Measurements from ENCODE around the gene CD58.

The CD58 gene

DNA sequence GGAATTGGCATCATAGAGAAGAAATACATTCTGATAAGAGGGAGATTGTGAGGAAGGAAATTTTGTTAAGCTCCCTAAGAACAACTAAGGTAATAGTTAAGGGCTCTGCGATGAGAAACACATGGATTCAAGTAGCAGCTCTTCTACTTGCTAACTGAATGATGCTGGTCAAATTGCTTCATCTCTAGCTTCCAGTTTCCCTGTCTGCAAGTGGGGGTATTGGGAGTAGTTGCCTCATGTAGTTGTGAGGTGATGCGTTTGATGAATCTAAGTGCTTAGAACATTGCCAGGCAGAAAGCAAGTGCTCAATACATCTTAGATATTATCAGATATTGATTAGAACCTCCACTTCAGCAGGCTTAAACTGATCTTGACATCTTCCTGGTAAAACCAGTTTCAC, 84.8 kb downstream of the CD58 start:
- TF ChIP-seq, protein P1, sequence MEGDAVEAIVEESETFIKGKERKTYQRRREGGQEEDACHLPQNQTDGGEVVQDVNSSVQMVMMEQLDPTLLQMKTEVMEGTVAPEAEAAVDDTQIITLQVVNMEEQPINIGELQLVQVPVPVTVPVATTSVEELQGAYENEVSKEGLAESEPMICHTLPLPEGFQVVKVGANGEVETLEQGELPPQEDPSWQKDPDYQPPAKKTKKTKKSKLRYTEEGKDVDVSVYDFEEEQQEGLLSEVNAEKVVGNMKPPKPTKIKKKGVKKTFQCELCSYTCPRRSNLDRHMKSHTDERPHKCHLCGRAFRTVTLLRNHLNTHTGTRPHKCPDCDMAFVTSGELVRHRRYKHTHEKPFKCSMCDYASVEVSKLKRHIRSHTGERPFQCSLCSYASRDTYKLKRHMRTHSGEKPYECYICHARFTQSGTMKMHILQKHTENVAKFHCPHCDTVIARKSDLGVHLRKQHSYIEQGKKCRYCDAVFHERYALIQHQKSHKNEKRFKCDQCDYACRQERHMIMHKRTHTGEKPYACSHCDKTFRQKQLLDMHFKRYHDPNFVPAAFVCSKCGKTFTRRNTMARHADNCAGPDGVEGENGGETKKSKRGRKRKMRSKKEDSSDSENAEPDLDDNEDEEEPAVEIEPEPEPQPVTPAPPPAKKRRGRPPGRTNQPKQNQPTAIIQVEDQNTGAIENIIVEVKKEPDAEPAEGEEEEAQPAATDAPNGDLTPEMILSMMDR (IDR thresholded peaks at IDR 0.05) = no peak
- H3K9me3 Mint-ChIP-seq = no peaks in the 10 kb centered on the region
- H3K36me3 Mint-ChIP-seq (ENCODE audit: low read depth) = no peaks in the 10 kb centered on the region
- no peak for DNase-seq
- no peak overlapping the region for H3K27ac Mint-ChIP-seq
- H3K4me3 Mint-ChIP-seq = no peak overlapping the region
- H3K4me1 Mint-ChIP-seq = no peaks in the 10 kb centered on the region
- peaks cover 6% of the 10 kb centered on the region for H3K27me3 Mint-ChIP-seq (ENCODE audit: low read depth, poor library complexity)

DNA sequence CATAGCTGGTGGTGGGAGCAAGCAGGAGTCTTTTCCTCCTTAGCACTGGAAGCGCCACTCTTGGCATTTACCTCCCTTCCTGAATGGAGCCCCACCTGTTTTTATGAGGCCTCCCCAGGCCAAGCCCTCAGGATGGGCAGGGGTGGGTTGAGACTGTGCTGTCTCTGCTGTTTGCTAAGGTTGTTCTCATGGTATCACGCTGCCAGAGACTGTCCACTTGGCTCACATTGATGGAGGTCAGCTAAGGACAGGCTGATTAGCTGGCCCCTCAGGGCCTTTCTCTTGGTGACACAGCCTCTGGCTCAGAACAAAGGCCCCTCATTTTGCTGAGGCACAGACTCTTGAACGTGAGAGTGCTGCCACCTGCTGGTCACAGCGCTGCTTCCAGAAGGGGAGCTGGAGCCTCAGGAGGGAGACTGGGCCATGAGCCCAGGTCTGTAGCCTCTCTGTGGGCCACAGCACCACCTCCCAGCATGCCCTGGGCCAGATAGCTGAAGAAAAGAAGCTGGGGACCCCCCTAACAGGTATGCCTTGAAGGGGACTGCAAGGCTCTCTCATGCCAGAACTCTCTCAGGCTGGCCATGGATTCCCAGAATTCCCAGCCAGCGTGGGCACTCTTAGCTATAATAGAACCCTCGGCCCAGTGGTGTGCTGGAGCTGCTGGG, 85.6 kb downstream of the CD58 start:
- Mint-ChIP-seq H3K27me3 (ENCODE audit: low read depth, poor library complexity) (peaks cover 6% of the 10 kb centered on the region), H3K4me1 (no peaks in the 10 kb centered on the region), H3K4me3 (no peak overlapping the region), H3K36me3 (ENCODE audit: low read depth) (no peaks in the 10 kb centered on the region), H3K9me3 (no peaks in the 10 kb centered on the region), H3K27ac (no peak overlapping the region)
- peak; percentile 95 for DNase-seq
- TF ChIP-seq, protein P1 (IDR thresholded peaks at IDR 0.05) = peak; percentile 88

DNA sequence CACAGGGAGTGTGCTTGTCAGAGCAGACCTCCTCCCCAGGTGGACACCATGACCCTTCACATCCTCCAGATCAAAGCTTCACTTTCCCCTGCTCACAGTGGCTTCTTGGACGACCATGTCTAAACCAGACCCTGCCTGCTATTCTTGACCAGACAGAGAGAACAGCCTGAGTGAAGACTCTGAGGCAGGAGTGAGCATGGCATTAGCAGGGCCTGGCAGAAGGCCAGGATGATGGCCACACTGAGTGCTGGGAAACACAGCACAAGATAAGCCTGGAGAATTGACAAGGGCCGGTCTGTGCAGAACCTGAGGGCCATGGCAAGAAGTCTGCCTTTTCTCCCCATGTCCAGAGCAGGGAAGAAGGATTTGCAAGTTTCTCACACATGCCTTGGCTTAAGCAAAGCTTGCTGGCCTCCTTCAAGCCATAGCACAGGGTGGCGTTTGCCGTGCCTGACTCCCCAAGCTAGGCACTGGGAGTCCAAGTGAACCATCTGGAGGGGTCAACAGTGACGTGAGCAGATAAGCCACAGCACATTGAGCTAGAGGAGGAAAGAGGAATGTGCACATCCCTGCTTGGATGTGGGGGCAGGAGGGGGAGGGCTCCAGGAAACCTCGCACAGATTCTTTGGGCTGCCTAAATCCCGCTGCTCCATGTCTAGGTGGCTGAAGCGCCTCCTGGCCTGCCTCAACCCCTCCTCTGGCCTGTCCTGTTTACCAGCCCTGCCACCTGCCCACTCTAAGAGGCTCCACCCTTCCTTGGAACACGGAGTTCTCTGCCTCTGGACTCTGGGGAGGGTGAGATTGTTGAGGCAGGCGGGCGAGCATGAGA, 87.1 kb downstream of the CD58 start:
- H3K27ac Mint-ChIP-seq = no peak overlapping the region
- H3K27me3 Mint-ChIP-seq (ENCODE audit: low read depth, poor library complexity) = peaks cover 6% of the 10 kb centered on the region
- H3K4me1 Mint-ChIP-seq = no peaks in the 10 kb centered on the region
- no peaks in the 10 kb centered on the region for H3K9me3 Mint-ChIP-seq
- no peaks in the 10 kb centered on the region for H3K36me3 Mint-ChIP-seq (ENCODE audit: low read depth)
- no peak for DNase-seq
- H3K4me3 Mint-ChIP-seq = no peak overlapping the region
- TF ChIP-seq, protein P1 (IDR thresholded peaks at IDR 0.05) = no peak

DNA sequence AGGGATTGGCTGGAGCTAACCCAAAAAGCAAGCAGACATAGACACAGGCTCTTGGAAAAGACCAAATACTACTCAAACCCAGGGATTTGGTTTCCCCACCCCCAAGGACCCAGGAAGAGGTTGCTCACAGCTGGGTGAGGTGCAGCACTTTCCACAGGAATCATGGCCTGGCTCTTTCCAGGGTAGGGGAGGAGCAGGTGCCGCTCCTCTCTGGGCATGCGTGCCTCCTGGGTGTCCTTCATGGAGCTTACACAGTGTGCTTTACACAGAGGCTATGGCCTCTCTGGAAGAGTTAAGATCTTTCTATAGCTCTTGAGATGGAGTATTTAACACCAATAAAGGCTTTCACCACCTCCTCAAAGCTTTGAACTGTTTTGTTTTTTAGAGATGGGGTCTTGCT, 88.3 kb downstream of the CD58 start:
- Mint-ChIP-seq H3K4me3 (no peak overlapping the region), H3K27me3 (ENCODE audit: low read depth, poor library complexity) (peaks cover 2% of the 10 kb centered on the region), H3K36me3 (ENCODE audit: low read depth) (no peaks in the 10 kb centered on the region), H3K9me3 (no peaks in the 10 kb centered on the region), H3K27ac (no peak overlapping the region), H3K4me1 (no peaks in the 10 kb centered on the region)
- DNase-seq = no peak
- TF ChIP-seq, protein P1 (IDR thresholded peaks at IDR 0.05) = no peak

DNA sequence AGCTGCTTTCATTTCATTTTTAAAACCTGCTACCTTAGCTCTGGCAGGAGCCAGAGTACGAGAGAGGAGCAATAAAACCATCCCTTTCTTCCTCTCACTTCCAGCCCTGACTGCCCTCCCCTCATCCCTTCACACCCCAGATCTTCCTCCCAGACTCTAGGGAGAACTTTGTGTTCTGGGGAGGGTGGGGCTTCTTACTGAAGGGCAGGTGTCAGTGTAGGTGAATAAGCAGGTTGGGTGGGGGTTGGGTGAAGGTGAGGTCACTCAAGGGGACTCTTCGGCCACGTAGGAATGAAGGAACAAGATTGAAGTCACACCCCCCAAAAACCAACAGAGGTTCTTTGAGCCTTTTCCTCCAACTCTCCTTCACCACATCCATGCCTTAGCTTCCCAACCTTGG, 88.9 kb downstream of the CD58 start:
- H3K4me1 Mint-ChIP-seq = no peaks in the 10 kb centered on the region
- H3K36me3 Mint-ChIP-seq (ENCODE audit: low read depth) = no peaks in the 10 kb centered on the region
- DNase-seq = no peak
- no peak overlapping the region for H3K4me3 Mint-ChIP-seq
- H3K27me3 Mint-ChIP-seq (ENCODE audit: low read depth, poor library complexity) = no peaks in the 10 kb centered on the region
- no peaks in the 10 kb centered on the region for H3K9me3 Mint-ChIP-seq
- no peak overlapping the region for H3K27ac Mint-ChIP-seq
- TF ChIP-seq, protein P1 (IDR thresholded peaks at IDR 0.05) = no peak
